HG02759 (cell line): Measurements from ENCODE around the gene FZD4.
A peak's percentile ranks its signal among the peaks of the same experiment; 100 is the strongest.
"Not testable (repeated sequence)": the region's sequence is repeated elsewhere in the genome, so short reads cannot be mapped to it uniquely, and the experiment has no call there.

Experiments used
- ATAC-seq: cut with Tn5 transposase; IDR thresholded peaks from one replicate; pipeline ENCODE4 v1.9.1; 2021; ENCODE audit warnings: mild to moderate bottlenecking, moderate library complexity; ENCODE audit not compliant: unreplicated experiment

Gene FZD4

DNA sequence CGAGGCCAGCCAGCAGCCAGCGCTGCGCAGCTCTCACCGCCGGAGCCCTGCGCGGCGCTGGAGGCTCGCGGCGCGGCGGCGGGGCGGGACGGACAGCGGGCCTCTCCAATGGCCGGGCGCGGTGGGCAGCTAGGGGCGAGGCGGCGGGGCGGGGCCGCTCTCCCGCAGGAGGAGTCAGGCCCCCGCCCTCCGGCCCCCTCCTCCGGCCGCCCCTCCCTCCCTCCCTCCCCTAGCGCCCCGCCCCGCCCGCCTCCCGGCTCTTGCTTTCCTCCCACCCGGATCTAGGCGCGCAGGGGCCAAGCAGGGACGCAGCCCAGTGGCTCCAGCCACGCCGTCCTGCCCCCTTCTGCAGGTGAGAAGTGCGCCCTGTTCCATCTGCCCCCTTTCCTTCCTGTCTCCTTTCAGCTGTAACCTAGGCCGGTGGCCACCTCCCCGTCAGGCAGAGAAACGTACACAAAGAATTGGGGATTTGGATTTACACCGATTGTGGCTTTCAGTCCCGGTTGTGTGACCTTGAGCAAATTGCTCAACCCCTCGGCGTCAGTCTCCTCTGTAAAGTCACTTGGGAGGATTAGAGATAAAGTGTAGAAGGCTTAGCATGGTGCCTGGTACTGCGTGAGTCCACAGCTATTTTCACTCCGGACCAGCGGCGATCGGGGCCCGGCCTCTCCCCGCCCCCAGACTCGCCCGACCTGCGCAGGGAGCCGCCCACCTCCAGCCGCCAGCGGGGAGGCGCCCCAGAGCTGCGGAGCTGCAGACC is at the start of gene FZD4:
Gene FZD4, minus strand, starts transcription at position 35 of the 760 bp plus-strand sequence. CDS start 310 bp downstream, outside the sequence.
- ATAC-seq, result peak; percentile 95

- not testable (repeated sequence) for ATAC-seq
Observed at GRCh38 chr11:87004281-87004680, 49.1 kb upstream of the FZD4 start.

DNA sequence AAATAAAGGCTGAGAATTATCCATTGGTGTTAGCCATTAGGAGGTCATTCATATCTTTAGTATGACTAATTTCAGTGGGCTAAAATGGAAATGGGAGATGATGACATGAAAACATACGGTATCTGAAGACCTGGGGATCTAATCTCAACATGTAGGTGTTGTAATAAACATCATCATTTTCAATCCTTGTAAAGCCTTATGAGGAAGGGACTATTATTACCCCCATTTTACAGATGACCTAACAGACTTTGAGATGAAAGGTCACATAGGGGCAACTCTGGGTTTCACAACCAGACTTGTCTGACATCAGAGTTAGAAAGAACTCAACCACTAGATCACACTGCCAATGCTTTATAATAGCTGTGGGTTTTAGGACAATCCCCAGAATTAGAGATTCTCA is 47.7 kb upstream of the FZD4 start:
- ATAC-seq, result no peak

GRCh38 chr11:86999859-87000753 is 44.9 kb upstream of the FZD4 start:
- ATAC-seq, result no peak

DNA sequence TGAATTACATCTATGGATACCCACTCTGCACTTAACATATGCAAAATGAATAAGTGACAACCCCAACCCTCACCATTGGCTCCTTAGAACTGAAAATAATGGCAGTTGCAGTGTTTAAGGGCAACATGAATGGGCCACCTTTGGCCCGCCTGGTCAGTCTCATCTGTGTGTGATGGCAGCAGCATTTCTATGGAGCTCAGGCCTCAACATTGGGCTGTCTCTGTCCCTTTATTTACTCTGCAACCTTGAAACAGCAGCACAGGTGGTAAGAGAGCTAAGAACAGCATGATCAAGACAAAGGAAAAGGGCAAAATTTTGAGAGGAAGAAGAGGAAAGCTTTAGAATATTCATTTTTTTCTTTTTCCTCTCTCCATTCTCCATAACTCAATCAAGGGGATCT is 44.2 kb upstream of the FZD4 start:
- no peak for ATAC-seq

GRCh38 chr11:86996953-86997570 is 41.9 kb upstream of the FZD4 start:
- ATAC-seq, result no peak

- ATAC-seq, result no peak
Observed at GRCh38 chr11:86993031-86993430, 37.8 kb upstream of the FZD4 start.

DNA sequence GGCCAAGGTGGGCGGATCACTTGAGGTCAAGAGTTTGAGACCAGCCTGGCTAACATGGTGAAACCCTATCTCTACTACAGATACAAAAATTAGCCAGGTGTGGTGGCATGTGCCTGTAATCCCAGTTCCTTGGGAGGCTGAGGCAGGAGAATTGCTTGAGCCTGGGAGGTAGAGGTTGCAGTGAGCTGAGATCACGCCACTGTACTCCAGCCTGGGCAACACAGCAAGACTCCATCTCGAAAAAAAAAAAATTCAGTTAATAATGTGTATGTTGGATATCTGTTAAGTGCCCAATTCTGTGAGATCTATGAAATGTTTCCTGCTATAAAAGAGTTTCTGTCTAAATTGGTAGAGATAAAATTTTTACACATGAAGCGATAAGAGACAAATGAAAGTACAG is 37.1 kb upstream of the FZD4 start:
- not testable (repeated sequence) for ATAC-seq

GRCh38 chr11:86991341-86991740 is 36.1 kb upstream of the FZD4 start:
- ATAC-seq, result no peak

DNA sequence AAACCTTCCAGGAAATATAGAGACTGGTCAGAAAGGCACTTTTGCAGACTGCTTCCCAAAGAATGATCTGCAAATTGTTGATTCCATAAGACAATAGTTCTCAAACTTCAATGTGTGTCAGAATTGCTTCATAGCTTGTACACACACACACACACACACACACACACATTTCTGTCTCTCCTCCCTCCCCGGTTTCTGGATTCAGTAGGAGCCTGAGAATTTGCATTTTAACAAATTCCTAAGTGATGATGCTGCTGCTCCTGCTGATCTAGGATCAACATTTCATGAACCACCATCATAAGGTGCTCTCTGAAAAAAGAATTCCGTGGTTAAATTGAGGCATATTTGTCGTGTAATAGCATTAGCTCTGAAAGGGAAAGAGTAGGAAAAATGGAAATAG is 35.3 kb upstream of the FZD4 start:
- no peak for ATAC-seq

GRCh38 chr11:86990031-86990430 is 34.8 kb upstream of the FZD4 start:
- no peak for ATAC-seq

- no peak for ATAC-seq
Observed at GRCh38 chr11:86988351-86988881, 33.2 kb upstream of the FZD4 start.

- no peak for ATAC-seq
Observed at GRCh38 chr11:86987679-86988078, 32.5 kb upstream of the FZD4 start.

- no peak for ATAC-seq
Observed at GRCh38 chr11:86984701-86985100, 29.5 kb upstream of the FZD4 start.

- ATAC-seq, result no peak
Observed at GRCh38 chr11:86983021-86983488, 27.9 kb upstream of the FZD4 start.

DNA sequence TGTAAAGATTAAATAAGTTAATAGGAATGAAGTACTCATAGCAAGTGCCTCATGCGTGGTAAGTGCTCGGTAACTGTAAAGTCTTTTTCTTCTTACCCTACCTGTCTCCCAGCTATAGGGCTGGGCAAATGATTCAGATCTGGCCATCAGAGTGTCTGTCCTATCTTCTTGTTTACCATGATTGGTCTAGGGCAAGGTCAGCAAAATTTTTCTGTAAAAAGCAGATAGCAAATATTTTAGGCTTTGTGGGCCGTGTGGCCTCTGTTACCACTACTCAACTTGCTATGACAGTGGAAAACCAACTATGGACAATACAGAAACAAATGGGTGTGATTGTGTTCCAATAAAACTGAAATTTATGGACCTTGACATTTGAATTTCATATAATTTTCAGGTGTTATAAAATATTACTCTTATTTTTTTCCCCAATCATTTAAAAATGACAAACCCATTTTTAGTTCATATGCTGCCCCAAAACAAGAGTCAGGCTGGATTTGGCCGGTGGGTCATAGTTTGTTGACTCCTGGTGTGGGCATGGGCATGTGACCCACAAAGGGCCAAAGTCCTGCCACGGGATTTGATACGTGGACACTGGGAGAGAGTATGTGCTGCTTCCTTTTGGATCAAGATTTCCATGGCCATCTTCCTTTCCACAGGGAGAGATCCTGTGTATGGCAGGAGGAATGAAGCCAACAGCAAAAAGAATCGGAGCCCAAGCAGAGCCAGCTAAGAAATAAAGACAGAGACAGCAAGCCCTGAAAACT is 26.8 kb upstream of the FZD4 start:
- no peak for ATAC-seq

GRCh38 chr11:86980086-86980796 is 25.0 kb upstream of the FZD4 start:
- no peak for ATAC-seq

GRCh38 chr11:86978756-86979608 is 23.8 kb upstream of the FZD4 start:
- no peak for ATAC-seq

DNA sequence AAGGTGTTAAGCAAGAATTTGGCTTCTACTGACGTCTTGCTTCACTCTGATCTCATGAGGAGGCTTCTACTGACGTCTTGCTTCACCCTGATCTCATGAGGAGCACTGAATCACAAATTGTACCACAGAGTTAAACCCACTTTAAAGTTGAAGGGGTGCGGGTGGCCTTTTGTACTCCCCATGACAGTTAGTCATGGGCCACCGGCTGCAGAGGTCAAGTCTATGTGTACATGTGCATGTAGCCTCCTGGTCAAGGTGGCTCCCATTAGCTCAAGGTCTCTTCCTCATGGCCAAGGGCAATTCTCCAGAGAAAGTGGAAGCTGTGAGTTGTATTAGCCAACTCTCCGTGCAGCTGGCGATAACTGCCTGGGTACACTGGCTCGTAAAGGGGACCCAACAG is 23.1 kb upstream of the FZD4 start:
- ATAC-seq, result no peak
